Endothelial cell of umbilical vein (primary cell): Measurements from ENCODE around the gene SRSF9. TPM values are rescaled to one million over a fixed set of nuclear protein-coding genes. Genes with fewer than 3 reads are reported as not detected.

Experiments
- BruUV-seq: library from RNA; stranded (reverse); fragments of 400-500 nt; replicated peaks from 2 replicates; lab custom pipeline; 2021; lab: Mats Ljungman, UMichigan
- CTCF ChIA-PET: fragments of 300-600, 350-600 bp; sonication (Branson Sonifier 250); formaldehyde crosslinking; loops from one replicate; lab custom pipeline; 2021; ENCODE audit warnings: antibody characterized with exemption, inconsistent platforms; lab: Charles Lee
- POLR2A ChIA-PET: fragments of 300-600, 350-600 bp; sonication (Branson Sonifier 250); formaldehyde crosslinking; loops from one replicate; lab custom pipeline; 2021; ENCODE audit warnings: antibody characterized with exemption, inconsistent platforms; lab: Charles Lee
- DNase-seq: peaks from one replicate; pipeline ENCODE4 v3.0.0-alpha.2; 2011; ENCODE audit warnings: low read depth, low spot score
- FAIRE-seq: peaks from 2 replicates; lab custom pipeline; 2011; peaks lifted over from hg19 to GRCh38; lab: Jason Lieb, UNC
- H2AFZ ChIP-seq: 2 replicates; pipeline ENCODE4 v1.6.0; 2012; ENCODE audit warnings: low read depth, low read length, control low read depth, inconsistent platforms
- H3K27ac ChIP-seq: 2 replicates; pipeline ENCODE4 v1.5.1; 2011; ENCODE audit warnings: low read depth, mild to moderate bottlenecking, control low read depth, low read length, moderate library complexity; ENCODE audit not compliant: insufficient read depth
- H3K27me3 ChIP-seq, 2 experiments: 2 replicates each; pipeline versions ENCODE4 v1.6.0 to v1.6.1; 2011; ENCODE audit warnings: low read length in 2 of 2, mixed read lengths in 1 of 2; ENCODE audit not compliant: control insufficient read depth in 2 of 2, insufficient read depth in 2 of 2
- H3K36me3 ChIP-seq, 2 experiments: 2 replicates in 1 of 2; 3 replicates in 1 of 2; pipeline ENCODE4 v1.5.1; 2011; ENCODE audit warnings: low read length in 2 of 2, mild to moderate bottlenecking in 1 of 2, moderate library complexity in 1 of 2; ENCODE audit not compliant: control insufficient read depth in 2 of 2, insufficient read depth in 2 of 2; ENCODE audit errors: extremely low read depth in 1 of 2
- H3K4me1 ChIP-seq: 3 replicates; pipeline ENCODE4 v1.5.1; 2011; ENCODE audit warnings: mild to moderate bottlenecking, low read length; ENCODE audit not compliant: control insufficient read depth, insufficient read depth; ENCODE audit errors: extremely low read depth
- H3K4me2 ChIP-seq: 2 replicates; pipeline ENCODE4 v1.6.1; 2011; ENCODE audit warnings: low read length, control low read depth, mixed read lengths; ENCODE audit not compliant: insufficient read depth
- H3K4me3 ChIP-seq, 3 experiments: fragments of 200-600 bp in 1 of 3; sonication (generic), shearing (Covaris generic) in 1 of 3; replicated peaks in 1 of 3; 2 replicates each; pipeline ENCODE4 v1.5.1; 2011 to 2016; ENCODE audit warnings: control low read depth in 3 of 3, low read length in 3 of 3, mild to moderate bottlenecking in 2 of 3, inconsistent platforms in 1 of 3, low read depth in 1 of 3, moderate library complexity in 1 of 3; ENCODE audit not compliant: insufficient read depth in 1 of 3
- H3K79me2 ChIP-seq: 2 replicates; pipeline ENCODE4 v1.6.0; 2012; ENCODE audit warnings: low read length, inconsistent platforms; ENCODE audit not compliant: control insufficient read depth, insufficient read depth
- H3K9ac ChIP-seq: replicated peaks from 2 replicates; pipeline ENCODE3; 2011; ENCODE audit warnings: low read length, control low read depth; ENCODE audit not compliant: insufficient read depth; ENCODE audit errors: extremely low read depth
- H3K9me1 ChIP-seq: replicated peaks from 3 replicates; pipeline ENCODE4 v1.6.0; 2011; ENCODE audit warnings: mild to moderate bottlenecking, low read length; ENCODE audit not compliant: control insufficient read depth, insufficient read depth; ENCODE audit errors: extremely low read depth
- H3K9me3 ChIP-seq: replicated peaks from 2 replicates; pipeline ENCODE4 v1.5.1; 2012; ENCODE audit warnings: low read length, inconsistent platforms; ENCODE audit not compliant: control insufficient read depth, insufficient read depth
- H4K20me1 ChIP-seq: replicated peaks from 2 replicates; pipeline ENCODE3; 2011; ENCODE audit warnings: mild to moderate bottlenecking, low read length; ENCODE audit not compliant: control insufficient read depth, insufficient read depth; ENCODE audit errors: extremely low read depth
- CTCF ChIP-seq, 2 donors: IDR thresholded peaks; 1 replicate in 1 of 2; 2 replicates in 1 of 2; pipeline ENCODE4 v1.5.1; 2011; ENCODE audit warnings: low read length in 2 of 2, mild to moderate bottlenecking in 2 of 2, moderate library complexity in 2 of 2, control low read depth in 1 of 2, inconsistent platforms in 1 of 2, low read depth in 1 of 2; ENCODE audit not compliant: insufficient read depth in 1 of 2; ENCODE audit errors: extremely low read depth in 1 of 2
- EZH2 ChIP-seq: IDR thresholded peaks from 2 replicates; pipeline ENCODE4 v1.6.1; 2012; ENCODE audit warnings: borderline replicate concordance, low read depth, mild to moderate bottlenecking, moderate library complexity, low read length, inconsistent platforms; ENCODE audit not compliant: severe bottlenecking
- FOS ChIP-seq: IDR thresholded peaks from 2 replicates; pipeline ENCODE4 v1.6.1; 2011; ENCODE audit warnings: mild to moderate bottlenecking, low read length, moderate library complexity, borderline replicate concordance; ENCODE audit not compliant: insufficient read depth
- GATA2 ChIP-seq: IDR thresholded peaks from 2 replicates; pipeline ENCODE4 v1.7.0; 2011; ENCODE audit warnings: low read depth, mild to moderate bottlenecking, moderate library complexity, mixed read lengths, low read length; ENCODE audit not compliant: insufficient read length, insufficient read depth
- JUN ChIP-seq: IDR thresholded peaks from 2 replicates; pipeline ENCODE4 v1.6.1; 2011; ENCODE audit warnings: borderline replicate concordance, low read depth; ENCODE audit not compliant: insufficient read length, insufficient read depth
- MAX ChIP-seq: IDR thresholded peaks from 2 replicates; pipeline ENCODE4 v1.6.1; 2011; ENCODE audit not compliant: insufficient read depth, insufficient read length
- MYC ChIP-seq: IDR thresholded peaks from one replicate; pipeline ENCODE4 v1.6.1; 2011; ENCODE audit warnings: mild to moderate bottlenecking, low read depth, low read length
- POLR2A ChIP-seq: IDR thresholded peaks from 2 replicates; pipeline ENCODE4 v1.6.1; 2012; ENCODE audit warnings: low read depth, mild to moderate bottlenecking, control low read depth, low read length
- POLR2AphosphoS5 ChIP-seq: IDR thresholded peaks from 2 replicates; pipeline ENCODE4 v1.6.1; 2012; ENCODE audit warnings: low read depth, mild to moderate bottlenecking, control low read depth, low read length, moderate library complexity; ENCODE audit not compliant: insufficient read depth
- dilution Hi-C: fragments of 300-500 bp; cut with MboI; formaldehyde crosslinking; loops from one replicate; pipeline ENCODE4 v1.15.0; 2019; ENCODE audit warnings: low sequenced_read_pairs; ENCODE audit not compliant: extremely low pct_ligation_motif_present
- intact Hi-C: fragments of 100-400 bp; cut with micrococcal nuclease; formaldehyde crosslinking; loops from one replicate; pipeline ENCODE4 v1.10.0; 2022
- polyA plus RNA-seq, 4 experiments: library from polyadenylated mRNA; depleted of rRNA in 3 of 4; stranded (reverse) in 3 of 4; unstranded in 1 of 4; fragments of >200 nt; gene quantifications; 2 replicates each; pipeline versions ENCODE4 v1.2.1 to v1.2.3, GENCODE V29; 2011 to 2012; ENCODE audit warnings: missing spikeins in 1 of 4
- total RNA-seq: library from RNA; stranded (reverse); gene quantifications from 2 replicates; pipeline ENCODE4 v1.2.3, GENCODE V29; 2021

The SRSF9 gene
- total and polyA plus RNA-seq, 2 donors (not counting 3 experiments of a cell fraction or from before 2014, with no cell fraction given): 153 to 226 TPM

- no peaks in the 10 kb centered on the region for H3K9me1 ChIP-seq
- H2AFZ ChIP-seq: no peak overlapping the region
- no peak overlapping the region for H3K9ac ChIP-seq
- no peak overlapping the region for H3K27ac ChIP-seq
- TF ChIP-seq EZH2 (no peak), POLR2AphosphoS5 (no peak), MAX (no peak), POLR2A (no peak)
- POLR2A ChIA-PET: interaction anchor here (0.6 kb wide), 1 partner anchor 142 kb away, joined by 3 read pairs; no protein-coding TSS in a partner anchor
- intact Hi-C loops: no loop called here
- H3K4me3 ChIP-seq: no peak overlapping the region
- H3K27me3 ChIP-seq: peaks cover 0 to 3% of the 10 kb centered on the region in 2 experiments
- H4K20me1 ChIP-seq: no peaks in the 10 kb centered on the region
- BruUV-seq: no TSS peak
- H3K79me2 ChIP-seq: no peaks in the 10 kb centered on the region
- no peaks in the 10 kb centered on the region for H3K36me3 ChIP-seq
- H3K9me3 ChIP-seq: no peaks in the 10 kb centered on the region
- dilution Hi-C loops: no loop called here
- CTCF ChIA-PET: interaction anchor here (0.9 to 2.3 kb wide), 13 partner anchors 32 to 201 kb away, joined by 3 to 18 read pairs (median 5); partner anchors contain the start of gene PLA2G1B
- H3K4me1 ChIP-seq: no peaks in the 10 kb centered on the region
- no peak for FAIRE-seq
- H3K4me2 ChIP-seq: no peak overlapping the region
- no peak for DNase-seq
These were observed 40.8 kb downstream of the SRSF9 start for GRCh38 chr12:120428597-120429229.

- no peak overlapping the region for H3K4me2 ChIP-seq
- H4K20me1 ChIP-seq: no peaks in the 10 kb centered on the region
- intact Hi-C loops (no loop called here), dilution Hi-C loops (no loop called here)
- no peaks in the 10 kb centered on the region for H3K9me3 ChIP-seq
- DNase-seq (no peak), FAIRE-seq (no peak)
- TF ChIP-seq FOS: no peak
- TF ChIP-seq JUN: no peak
- TF ChIP-seq POLR2AphosphoS5: no peak
- no peak for TF ChIP-seq GATA2
- no peak for TF ChIP-seq MYC
- no peak for TF ChIP-seq POLR2A
- TF ChIP-seq MAX: no peak
- no peak for TF ChIP-seq EZH2
- TF ChIP-seq CTCF (IDR thresholded peaks at IDR 0.05; ENCODE audit: extremely low read depth in 1 of 2, insufficient read depth in 1 of 2, low read depth in 1 of 2, low read length in 2 of 2): no peak
- H2AFZ ChIP-seq: no peak overlapping the region
- no peaks in the 10 kb centered on the region for H3K79me2 ChIP-seq
- no peak overlapping the region for H3K9ac ChIP-seq
- H3K9me1 ChIP-seq: no peaks in the 10 kb centered on the region
- H3K4me1 ChIP-seq: no peaks in the 10 kb centered on the region
- no peak overlapping the region for H3K4me3 ChIP-seq
- BruUV-seq: no TSS peak
- H3K36me3 ChIP-seq: no peaks in the 10 kb centered on the region
- H3K27me3 ChIP-seq: peaks cover 0 to 3% of the 10 kb centered on the region in 2 experiments
- ChIA-PET POLR2A (no interaction called here), CTCF (no interaction called here)
- no peak overlapping the region for H3K27ac ChIP-seq
These were observed 43.8 kb downstream of the SRSF9 start for GRCh38 chr12:120425797-120426196.
